HL-60 (cell line): ENCODE measurements around the gene MAN2A1.

Source experiments
- POLR2AphosphoS5 ChIP-seq: IDR thresholded peaks from 2 replicates; pipeline ENCODE4 v1.6.1; 2012; ENCODE audit warnings: low read depth
- SPI1 ChIP-seq: IDR thresholded peaks from 2 replicates; pipeline ENCODE4 v1.6.1; 2012; ENCODE audit warnings: low read depth, mild to moderate bottlenecking, borderline replicate concordance
- TF ChIP-seq, protein P1 (sequence below): IDR thresholded peaks from one replicate; pipeline ENCODE4 v1.5.1; 2011; ENCODE audit warnings: low read length, control low read depth, inconsistent platforms; ENCODE audit not compliant: insufficient read depth
- TF ChIP-seq, protein P2 (sequence below): IDR thresholded peaks from 2 replicates; pipeline ENCODE4 v1.6.1; 2012; ENCODE audit warnings: low read depth; ENCODE audit not compliant: insufficient replicate concordance

DNA sequence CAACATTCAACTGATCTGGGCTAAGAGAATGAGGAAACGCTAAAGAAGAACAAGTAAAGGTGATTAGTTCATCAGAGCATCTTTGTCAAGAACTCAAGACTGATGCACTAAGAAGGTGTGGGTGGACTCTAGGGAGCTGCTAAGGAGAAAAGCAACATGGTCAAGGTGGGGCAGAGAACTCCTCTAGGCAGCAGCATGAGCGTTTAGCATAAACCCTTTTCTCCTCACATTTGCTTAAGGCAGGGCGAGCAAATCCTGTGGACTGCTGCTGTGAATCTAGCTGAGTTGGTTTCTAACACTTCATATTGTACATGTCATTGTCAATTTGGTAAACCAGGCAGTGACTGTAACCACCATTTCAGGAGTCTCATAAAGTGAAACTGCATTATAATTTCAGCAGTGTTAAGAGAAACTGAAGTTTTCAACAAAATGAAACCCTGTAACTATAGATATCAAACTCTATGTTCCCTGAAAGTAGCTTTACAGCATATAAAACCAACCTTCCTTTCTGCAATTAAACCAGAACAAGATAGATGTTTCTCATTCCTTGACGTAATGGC lies 45.9 kb upstream of the MAN2A1 start:
- TF ChIP-seq, protein P1, sequence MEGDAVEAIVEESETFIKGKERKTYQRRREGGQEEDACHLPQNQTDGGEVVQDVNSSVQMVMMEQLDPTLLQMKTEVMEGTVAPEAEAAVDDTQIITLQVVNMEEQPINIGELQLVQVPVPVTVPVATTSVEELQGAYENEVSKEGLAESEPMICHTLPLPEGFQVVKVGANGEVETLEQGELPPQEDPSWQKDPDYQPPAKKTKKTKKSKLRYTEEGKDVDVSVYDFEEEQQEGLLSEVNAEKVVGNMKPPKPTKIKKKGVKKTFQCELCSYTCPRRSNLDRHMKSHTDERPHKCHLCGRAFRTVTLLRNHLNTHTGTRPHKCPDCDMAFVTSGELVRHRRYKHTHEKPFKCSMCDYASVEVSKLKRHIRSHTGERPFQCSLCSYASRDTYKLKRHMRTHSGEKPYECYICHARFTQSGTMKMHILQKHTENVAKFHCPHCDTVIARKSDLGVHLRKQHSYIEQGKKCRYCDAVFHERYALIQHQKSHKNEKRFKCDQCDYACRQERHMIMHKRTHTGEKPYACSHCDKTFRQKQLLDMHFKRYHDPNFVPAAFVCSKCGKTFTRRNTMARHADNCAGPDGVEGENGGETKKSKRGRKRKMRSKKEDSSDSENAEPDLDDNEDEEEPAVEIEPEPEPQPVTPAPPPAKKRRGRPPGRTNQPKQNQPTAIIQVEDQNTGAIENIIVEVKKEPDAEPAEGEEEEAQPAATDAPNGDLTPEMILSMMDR = no peak
- TF ChIP-seq POLR2AphosphoS5 (no peak), SPI1 (no peak)
- TF ChIP-seq, protein P2, sequence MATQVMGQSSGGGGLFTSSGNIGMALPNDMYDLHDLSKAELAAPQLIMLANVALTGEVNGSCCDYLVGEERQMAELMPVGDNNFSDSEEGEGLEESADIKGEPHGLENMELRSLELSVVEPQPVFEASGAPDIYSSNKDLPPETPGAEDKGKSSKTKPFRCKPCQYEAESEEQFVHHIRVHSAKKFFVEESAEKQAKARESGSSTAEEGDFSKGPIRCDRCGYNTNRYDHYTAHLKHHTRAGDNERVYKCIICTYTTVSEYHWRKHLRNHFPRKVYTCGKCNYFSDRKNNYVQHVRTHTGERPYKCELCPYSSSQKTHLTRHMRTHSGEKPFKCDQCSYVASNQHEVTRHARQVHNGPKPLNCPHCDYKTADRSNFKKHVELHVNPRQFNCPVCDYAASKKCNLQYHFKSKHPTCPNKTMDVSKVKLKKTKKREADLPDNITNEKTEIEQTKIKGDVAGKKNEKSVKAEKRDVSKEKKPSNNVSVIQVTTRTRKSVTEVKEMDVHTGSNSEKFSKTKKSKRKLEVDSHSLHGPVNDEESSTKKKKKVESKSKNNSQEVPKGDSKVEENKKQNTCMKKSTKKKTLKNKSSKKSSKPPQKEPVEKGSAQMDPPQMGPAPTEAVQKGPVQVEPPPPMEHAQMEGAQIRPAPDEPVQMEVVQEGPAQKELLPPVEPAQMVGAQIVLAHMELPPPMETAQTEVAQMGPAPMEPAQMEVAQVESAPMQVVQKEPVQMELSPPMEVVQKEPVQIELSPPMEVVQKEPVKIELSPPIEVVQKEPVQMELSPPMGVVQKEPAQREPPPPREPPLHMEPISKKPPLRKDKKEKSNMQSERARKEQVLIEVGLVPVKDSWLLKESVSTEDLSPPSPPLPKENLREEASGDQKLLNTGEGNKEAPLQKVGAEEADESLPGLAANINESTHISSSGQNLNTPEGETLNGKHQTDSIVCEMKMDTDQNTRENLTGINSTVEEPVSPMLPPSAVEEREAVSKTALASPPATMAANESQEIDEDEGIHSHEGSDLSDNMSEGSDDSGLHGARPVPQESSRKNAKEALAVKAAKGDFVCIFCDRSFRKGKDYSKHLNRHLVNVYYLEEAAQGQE = no peak
